AG09309 (cell line): Measurements from ENCODE around the gene TFCP2L1.
"Not testable (repeated sequence)": the region's sequence is repeated elsewhere in the genome, so short reads cannot be mapped to it uniquely, and the experiment has no call there.

ENCODE experiments used
- DNase-seq: peaks from one replicate; pipeline ENCODE4 v3.0.0-alpha.2; 2010; ENCODE audit warnings: low read depth
- H3K4me3 ChIP-seq: 2 replicates; pipeline ENCODE4 v1.5.1; 2011; ENCODE audit warnings: mild to moderate bottlenecking, low read depth, low read length, moderate library complexity; ENCODE audit not compliant: control insufficient read depth
- TF ChIP-seq, protein P1 (sequence below): IDR thresholded peaks from 2 replicates; pipeline ENCODE4 v1.5.1; 2011; ENCODE audit warnings: mild to moderate bottlenecking, low read depth, low read length, inconsistent platforms; ENCODE audit not compliant: insufficient read depth, control insufficient read depth; ENCODE audit errors: missing control alignments

TFCP2L1 gene

DNA sequence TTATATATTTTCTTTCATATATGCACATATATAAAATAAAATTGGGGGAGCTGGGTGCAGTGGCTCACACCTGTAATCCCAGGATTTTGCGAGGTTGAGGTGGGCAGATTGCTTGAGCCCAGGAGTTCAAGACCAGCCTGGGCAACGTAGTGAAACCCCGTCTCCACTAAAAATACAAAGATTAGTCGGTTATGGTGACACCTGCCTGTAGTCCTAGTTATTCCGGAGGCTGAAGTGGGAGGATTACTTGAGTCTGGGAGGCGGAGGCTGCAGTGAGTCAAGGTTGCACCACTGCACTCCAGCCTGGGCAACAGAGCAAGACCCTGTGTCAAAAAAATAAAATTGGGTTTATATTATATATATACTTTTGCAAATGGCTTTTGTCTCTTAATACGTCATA lies 39.6 kb upstream of the TFCP2L1 start:
- H3K4me3 ChIP-seq, result no peak overlapping the region
- TF ChIP-seq, protein P1, sequence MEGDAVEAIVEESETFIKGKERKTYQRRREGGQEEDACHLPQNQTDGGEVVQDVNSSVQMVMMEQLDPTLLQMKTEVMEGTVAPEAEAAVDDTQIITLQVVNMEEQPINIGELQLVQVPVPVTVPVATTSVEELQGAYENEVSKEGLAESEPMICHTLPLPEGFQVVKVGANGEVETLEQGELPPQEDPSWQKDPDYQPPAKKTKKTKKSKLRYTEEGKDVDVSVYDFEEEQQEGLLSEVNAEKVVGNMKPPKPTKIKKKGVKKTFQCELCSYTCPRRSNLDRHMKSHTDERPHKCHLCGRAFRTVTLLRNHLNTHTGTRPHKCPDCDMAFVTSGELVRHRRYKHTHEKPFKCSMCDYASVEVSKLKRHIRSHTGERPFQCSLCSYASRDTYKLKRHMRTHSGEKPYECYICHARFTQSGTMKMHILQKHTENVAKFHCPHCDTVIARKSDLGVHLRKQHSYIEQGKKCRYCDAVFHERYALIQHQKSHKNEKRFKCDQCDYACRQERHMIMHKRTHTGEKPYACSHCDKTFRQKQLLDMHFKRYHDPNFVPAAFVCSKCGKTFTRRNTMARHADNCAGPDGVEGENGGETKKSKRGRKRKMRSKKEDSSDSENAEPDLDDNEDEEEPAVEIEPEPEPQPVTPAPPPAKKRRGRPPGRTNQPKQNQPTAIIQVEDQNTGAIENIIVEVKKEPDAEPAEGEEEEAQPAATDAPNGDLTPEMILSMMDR, result no peak
- DNase-seq, result no peak

DNA sequence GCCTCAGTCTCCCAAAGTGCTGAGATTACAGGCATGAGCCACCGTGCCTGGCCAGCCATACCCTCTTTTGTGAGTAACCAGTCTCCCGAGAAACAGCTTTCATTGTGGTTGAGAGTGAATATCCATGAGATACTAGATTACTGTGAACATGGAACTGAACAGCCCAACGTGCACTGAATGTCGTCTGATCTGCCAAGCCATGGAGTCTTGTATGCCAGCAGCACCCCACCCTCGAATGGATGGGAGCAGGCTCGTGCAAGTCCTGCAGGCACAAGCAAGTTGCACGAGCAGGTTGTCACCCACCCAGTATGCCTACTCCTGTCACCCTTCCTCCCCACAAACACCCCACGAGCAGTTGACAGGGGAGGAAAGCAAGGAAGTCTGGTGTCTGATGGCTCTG lies 36.5 kb upstream of the TFCP2L1 start:
- TF ChIP-seq, protein P1, result no peak
- DNase-seq, result no peak
- H3K4me3 ChIP-seq, result no peak overlapping the region

DNA sequence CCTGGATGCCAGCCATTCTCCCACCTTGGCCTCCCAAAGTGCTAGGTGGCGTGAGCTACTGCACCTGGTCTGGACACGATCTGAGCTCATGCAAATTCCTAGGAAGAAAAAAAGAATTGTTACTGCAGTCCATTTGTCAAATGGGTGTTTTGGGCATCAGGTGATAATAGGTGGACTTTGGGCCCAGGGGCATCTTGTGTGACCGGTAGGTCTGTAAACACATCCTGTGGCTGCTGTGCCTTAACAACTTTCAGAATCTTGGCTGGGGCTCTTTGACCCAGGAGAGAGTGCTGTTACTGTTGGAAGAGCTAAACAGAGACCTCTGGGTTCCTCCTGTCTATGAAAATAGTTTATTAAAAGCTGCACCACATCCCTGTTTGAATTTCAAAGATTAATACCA lies 34.9 kb upstream of the TFCP2L1 start:
- DNase-seq, result no peak
- TF ChIP-seq, protein P1, result no peak
- H3K4me3 ChIP-seq, result no peak overlapping the region

DNA sequence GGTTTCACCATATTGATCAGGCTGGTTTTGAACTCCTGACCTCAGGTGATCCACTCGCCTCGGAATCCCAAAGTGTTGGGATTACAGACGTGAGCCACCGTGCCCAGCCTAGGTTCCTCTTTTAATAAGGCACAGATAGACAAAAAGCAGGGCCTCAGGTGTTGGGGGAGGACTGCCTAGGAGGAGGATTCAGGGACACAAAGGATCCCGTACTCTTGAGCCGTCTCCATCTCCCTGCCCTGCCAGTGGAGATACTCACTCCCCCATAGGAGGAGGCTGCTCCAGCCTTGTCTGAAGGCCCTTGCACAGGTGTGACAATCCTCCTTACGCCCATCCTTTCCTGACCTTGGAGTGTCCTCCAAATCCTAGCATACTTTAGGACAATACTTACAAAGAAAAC lies 32.0 kb upstream of the TFCP2L1 start:
- H3K4me3 ChIP-seq, result no peak overlapping the region
- DNase-seq, result no peak
- TF ChIP-seq, protein P1, result no peak

DNA sequence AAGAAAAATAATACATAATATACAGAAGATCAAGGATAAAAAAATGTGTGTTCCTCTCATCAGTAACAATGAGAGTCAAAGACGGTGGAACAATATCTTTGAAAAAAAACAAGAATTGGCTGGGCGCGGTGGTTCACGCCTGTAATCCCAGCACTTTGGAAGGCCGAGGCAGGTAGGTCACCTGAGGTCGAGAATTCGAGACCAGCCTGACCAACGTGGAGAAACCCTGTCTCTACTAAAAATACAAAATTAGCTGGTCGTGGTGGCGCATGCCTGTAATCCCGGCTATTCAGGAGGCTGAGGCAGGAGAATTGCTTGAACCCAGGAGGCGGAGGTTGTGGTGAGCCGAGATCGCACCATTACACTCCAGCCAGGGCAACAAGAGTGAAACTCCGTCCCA lies 28.7 kb upstream of the TFCP2L1 start:
- not testable (repeated sequence) for H3K4me3 ChIP-seq, DNase-seq

DNA sequence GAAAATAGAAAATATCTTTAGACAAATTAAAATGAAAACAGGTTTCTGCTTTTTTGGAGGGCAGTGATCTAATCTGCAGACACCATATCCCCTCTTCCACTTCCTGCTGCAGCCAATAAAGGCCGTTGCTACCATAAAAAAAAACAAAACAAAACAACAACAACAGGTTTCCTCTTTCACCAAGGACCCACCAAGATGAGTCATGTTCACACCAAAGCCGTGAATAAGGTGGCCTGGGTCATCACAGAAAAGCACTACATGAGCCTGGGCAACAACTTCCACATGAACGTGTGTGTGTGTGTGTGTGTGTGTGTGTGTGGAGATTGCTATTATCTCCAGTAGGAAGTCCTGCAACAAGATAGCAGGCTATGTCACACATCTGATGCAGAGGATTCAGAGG lies 24.8 kb upstream of the TFCP2L1 start:
- no peak overlapping the region for H3K4me3 ChIP-seq
- TF ChIP-seq, protein P1, result no peak
- DNase-seq, result no peak

DNA sequence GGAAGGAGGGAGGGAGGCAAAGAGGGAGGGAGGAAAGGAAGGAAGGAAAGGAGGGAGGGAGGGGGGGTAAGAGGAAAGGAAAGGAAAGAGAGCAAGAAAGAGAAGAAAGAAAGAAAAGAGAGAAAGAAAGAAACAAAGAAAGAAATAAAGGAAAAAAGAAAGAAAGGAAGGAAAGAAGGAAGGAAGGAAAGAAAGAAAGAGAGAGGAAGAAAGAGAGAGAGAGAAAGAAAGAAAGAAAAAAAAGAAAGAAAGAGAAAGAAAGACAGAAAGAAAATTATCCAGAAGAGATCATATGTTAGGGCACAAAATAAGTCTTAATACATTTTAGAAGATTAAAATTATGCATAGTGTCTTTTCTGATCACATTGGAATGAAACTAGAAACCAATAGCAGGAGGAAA lies 24.3 kb upstream of the TFCP2L1 start:
- H3K4me3 ChIP-seq, result no peak overlapping the region
- DNase-seq, result no peak
- TF ChIP-seq, protein P1, result no peak
